Measurements from ENCODE around the gene ADGRL3.

The ADGRL3 gene

DNA sequence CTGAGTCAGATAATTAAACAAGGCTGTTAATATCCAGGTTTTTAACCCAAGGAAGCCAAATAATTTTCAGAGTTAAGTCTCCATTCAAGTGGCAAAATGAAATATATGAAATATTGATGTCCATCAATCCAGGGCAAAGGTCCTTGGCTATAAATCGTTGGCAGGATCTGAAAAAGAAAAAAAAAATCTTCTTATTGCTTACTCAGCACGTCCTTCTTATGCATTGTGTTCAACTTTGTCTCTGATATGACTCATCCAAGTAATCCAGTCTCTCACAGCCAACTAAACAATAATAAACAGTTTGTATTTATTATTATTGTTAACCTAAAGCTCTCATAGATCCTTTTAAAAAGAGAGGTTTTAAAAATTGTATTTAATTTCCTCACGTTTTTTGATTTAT lies 851.2 kb downstream of the ADGRL3 start:
- DNase-seq: no peak

DNA sequence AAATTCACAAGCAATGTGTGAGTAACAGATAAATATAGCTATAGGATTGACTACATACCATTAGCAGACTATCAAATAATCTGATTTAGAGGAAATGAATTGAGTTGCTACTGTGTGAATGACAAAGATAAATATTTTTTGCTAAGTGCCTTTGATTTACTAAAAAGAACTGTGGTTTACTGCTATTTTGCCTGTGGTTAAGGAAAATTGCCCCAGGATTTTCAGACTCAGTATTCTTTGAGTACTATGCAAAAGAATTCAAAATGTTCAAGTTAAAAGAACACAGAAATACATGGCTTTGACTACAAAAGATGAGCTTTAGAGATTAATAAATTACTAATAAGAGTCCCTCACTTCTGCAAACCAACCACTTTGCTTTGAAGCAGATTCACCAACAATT lies 853.8 kb downstream of the ADGRL3 start:
- no peak for DNase-seq

DNA sequence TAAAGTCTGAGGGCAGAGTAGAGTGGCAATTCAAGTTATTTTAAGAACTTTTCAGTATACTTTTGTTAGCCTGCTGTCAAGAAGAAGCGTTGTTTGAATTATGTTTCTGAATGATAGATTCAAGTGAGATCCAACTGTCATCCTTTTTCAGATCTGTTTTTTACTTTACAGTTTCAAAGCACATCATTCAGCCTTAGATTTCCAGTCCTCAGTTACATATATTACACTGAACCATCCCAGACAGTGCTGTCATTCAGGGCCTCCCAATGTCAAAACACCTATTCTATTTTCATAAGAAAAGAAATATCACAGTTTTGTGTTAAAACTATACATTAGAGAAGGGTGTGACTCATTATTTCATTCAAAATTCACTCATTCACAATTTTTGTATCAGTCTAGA lies 856.9 kb downstream of the ADGRL3 start:
- DNase-seq: no peak

DNA sequence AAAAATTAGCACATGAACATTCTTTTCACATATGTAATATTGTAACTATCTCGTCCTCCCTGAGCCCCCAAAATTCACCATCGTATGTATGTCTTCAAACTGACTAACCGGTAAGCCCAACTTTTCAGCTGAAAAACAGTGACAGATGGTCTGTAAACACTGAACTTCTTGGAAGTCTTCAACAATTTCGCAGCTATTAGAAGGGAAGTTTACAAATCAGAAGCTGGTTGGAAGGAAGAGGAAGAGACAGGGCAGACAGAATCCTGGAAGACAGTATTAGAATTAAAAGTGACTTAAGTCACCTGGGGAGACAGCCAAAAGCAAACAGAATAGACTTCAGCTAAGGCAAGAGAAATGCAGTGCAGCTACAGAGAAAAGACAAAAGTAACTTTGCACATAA lies 858.4 kb downstream of the ADGRL3 start:
- DNase-seq: no peak

DNA sequence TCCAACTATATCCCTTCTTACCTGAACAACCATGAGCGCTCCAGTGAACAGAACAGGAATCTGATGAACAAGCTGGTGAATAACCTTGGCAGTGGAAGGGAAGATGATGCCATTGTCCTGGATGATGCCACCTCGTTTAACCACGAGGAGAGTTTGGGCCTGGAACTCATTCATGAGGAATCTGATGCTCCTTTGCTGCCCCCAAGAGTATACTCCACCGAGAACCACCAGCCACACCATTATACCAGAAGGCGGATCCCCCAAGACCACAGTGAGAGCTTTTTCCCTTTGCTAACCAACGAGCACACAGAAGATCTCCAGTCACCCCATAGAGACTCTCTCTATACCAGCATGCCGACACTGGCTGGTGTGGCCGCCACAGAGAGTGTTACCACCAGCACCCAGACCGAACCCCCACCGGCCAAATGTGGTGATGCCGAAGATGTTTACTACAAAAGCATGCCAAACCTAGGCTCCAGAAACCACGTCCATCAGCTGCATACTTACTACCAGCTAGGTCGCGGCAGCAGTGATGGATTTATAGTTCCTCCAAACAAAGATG lies 870.2 kb downstream of the ADGRL3 start:
- DNase-seq: no peak

DNA sequence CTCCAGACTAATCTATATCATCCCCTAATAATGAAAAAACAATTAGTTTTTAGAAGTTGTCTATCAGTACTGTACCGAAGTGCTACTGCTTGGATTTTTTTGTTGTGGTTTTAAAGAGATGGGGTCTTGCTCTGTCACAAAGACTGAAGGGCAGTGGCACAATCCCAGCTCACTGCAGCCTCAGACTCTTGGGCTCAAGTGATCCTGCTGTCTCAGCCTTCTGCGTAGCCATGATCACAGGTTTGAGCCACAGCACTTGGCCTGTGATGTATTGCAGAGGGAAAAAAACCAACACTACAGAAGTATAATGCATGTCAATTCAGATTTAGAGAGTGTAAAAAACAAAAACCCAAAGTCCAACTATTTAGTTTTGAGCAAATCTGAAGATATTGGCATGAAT lies 875.0 kb downstream of the ADGRL3 start:
- DNase-seq: no peak

DNA sequence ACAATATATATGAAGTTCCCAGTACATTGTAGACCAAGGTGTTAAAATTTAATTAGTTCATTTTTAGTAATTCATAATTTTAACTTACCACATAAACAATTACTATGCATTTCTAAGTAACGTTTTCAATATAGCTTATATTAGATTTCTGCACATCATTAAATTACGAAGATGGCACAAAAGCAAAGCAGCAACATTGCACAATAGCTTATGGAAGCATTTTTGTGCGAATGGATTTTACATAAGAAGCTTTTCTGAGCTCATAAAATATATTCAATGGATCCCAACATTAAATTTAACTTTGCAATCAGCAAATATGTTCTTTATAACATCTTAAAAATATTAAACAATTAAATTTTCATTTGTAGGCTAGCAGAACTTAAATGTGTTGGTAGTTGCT lies 875.4 kb downstream of the ADGRL3 start:
- no peak for DNase-seq

DNA sequence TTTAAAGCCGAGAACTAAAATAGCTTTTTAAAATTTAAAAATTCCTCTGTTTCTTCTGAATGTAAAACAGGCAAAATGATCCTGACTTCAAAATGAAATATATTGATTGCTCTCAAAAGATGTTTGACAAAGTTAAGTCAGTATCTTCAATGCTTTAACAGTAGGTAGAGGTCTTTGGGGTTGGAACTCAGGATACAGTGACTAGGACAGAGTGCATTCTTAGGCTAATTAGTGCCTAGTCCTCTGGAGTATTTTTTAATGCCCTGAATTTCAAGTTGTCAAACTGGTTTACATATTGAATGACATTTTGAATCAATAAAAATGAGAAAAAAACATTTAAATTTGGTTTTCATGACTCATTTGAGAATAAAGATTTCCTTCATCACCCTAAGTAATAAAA lies 877.3 kb downstream of the ADGRL3 start:
- no peak for DNase-seq

DNA sequence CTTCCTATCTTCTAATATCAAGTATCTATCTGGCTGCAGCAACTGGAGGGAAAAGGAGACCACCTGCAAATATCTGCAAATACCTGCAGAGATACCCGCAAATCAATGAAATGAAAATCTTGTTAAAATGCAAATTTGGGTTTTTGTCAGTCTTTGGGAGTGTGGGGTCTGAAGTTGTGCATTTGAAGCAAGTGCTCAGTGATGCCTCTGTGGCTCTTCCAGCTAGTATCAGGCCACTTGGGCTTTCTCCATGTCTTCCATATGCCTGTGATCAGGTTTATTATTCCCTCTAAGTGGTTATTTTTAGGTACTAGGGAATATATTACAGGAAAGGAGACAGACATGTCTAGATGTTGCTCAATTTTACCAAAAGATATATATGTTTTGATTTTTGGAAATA lies 880.3 kb downstream of the ADGRL3 start:
- DNase-seq: no peak

DNA sequence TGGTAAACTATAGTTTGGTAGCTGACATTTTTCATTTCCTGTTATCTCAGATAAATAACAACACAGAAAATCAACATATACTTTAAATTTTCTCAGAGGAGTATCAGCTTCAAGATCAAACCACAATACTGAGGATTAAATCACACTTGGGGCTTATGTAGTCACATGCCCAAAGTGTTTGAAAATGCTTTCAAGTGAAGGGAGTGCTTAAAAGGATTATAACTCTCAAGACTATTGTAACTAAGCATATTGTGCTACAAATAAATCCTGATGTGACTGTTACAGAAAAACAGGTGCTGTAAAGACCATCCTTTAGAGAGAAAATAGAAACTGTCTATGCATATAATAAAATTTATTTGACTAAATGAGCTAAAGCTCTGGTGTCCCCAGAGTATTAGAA lies 887.6 kb downstream of the ADGRL3 start:
- no peak for DNase-seq

DNA sequence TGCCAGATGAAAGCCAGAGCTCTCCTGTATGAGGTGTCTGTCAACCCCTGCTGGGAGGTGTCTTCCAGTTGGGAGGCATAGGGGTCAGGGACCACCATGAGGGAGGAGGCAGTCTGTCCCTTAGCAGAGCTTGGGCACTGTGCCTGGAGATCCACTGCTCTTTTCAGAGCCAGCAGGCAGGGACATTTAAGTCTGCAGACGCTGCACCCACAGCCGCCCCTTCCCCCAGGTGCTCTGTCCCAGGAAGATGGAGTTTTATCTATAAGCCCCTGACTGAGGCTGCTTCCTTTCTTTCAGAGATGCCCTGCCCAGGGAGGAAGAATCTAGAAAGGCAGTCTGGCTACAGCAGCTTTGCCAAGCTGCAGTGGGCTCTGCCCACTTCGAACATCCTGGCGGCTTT lies 893.6 kb downstream of the ADGRL3 start:
- DNase-seq: no peak

DNA sequence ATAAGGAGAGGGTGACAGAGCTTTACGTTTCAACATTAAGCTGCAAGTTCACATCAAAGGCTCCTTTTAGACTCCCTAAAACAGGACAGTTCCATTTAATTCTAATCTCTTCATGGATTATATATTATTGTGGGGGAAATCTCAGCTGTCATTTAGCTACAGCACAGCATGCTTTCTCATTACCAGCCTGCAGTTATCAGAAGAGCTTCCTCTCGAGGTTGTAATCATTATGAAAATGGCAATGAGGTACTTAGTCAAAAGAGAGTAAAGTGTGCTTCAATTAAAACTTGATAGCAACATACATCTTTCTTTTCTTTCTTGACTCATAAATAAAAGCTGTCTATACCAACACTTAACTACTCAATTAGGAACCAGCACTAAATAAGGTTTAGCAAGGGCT lies 896.8 kb downstream of the ADGRL3 start:
- DNase-seq: no peak

DNA sequence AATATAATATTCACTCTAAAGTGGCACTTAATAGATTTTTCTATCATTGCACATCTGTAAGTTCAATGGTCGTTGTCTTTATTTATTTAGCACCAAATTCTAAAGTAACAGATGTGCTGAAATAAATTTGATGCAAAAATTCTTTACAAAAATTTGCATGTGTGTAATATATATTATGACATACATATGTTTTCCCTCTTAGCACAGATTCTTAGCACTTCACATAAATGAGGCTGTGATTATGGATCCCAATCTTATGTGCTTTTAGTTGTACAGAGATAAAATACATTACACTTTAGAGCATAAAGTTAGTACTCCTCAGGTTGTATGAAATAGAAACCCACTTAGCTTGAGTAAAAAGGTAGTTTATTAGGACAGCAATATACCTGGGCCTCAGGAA lies 915.1 kb downstream of the ADGRL3 start:
- DNase-seq: no peak

DNA sequence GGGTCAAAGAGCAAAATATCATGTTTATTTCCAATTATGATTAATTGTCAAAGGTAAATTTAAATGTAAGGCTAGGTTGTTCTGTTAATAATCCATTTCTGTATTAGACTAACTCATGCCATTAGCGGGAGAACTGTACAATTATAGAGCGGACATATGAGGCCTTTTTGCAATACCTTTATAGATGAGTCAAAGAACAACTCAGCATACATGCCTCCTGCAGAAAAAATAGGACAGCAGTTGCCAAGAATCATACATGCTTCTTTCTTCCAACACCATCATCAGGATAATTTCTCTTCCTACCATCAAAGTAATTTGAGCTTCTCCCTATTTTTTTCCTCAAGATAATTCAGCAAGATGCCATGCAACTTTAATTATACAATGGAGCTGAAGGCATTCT lies 917.8 kb downstream of the ADGRL3 start:
- no peak for DNase-seq

DNA sequence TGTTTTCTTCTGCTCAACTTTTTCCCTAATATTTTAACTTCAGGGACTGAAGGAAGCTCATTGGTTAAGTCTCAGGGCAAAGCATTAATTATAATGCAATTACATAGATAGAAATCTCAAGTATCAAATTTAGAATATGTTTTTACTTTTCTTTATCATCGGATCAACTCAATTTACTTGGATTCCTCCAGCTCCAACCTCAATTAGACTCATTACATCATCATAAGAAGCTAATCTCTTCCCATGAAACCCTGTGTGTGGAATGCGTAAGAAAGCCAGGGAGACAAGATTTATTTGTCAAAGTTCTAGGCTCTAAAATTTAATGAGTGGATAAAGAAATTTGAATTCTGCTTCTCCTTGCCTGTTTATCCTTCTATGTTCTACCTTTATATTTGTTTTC lies 918.4 kb downstream of the ADGRL3 start:
- DNase-seq: no peak

DNA sequence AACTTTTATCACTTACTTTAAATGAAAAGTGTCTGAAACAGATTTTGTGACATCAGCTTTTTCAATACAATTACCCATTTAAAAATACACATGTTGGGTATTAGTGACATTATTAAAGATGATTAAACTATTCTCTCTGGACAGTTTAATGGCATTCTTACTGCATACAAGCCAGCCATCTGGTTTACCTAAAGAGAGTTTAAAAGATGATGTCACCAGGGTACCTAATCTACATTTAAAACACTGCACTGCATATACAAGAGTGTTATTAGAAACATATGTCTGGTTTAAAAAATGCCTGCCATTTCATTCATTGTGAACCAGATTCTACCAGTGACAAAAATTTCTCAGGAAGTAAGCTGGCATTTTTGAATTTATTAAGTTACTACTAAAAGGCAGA lies 919.1 kb downstream of the ADGRL3 start:
- DNase-seq: no peak

DNA sequence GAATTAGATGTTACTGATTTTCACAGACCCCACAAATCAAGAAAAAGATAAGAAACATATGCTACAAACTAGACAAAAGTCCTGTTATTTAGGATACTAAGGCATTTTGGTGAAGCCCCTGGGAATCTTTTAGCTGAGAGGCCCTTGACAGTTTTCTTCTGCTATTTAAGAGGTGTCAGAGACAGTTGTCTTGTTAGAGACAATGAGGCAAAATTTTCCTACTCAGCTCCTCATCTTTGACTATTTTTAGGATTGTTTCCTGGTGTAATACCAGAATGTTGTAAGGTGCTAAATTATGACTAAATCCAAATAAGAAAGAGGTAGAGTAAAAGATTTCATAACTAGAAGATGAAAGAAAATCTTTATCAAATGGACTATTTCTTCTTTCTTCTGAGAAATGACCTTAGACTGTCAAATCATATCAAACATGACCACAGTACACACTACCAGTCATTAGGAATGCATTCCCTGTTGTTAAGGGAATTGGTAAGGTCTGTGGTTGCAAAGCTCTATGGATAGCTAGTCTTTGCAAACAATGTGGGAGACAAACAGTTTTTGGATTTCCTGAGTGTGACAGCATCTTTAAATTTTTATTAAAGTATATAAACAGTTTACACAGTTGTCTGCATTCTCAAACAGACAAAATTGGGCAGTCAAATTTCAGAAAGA lies 926.1 kb downstream of the ADGRL3 start:
- DNase-seq: no peak

Measured in CD4-positive, alpha-beta T cell treated with Interleukin-12 subunit alpha and Interleukin-12 subunit beta, for 1 hour (primary cell).